ENCODE results near the gene YDJC.
"Not testable (repeated sequence)": the region's sequence is repeated elsewhere in the genome, so short reads cannot be mapped to it uniquely, and the experiment has no call there.

Gene YDJC

DNA sequence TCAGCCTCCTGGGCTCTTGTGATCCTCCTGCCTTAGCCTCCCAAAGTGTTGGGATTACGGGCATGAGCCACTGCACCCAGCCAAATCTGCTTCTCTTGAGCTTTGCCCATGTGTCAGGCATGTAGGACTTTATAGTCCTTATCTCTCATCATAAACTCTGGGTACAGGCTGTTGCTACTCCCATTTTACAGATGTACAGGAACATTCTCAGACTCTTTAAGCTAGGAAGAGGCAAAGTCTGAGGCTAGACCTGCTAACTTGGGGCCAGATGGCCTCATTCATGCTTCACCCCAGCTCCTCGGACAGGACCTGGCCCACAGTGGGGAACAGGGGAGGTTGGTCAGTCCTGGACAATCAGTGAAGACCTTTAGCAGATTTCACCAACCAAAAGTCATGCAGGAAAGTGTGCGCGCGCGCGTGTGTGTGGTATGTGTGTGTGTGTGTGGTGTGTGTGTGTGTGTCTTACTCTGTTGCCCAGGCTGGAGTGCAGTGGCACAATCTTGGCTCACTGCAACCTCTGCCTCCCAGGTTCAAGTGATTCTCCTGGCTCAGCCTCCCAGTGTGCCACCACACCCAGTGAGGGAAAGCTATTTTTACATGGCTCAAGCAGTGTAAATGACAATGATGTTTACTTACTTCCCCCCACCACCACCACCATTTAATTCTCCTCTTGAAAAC is 23.8 kb downstream of the YDJC start:
- DNase-seq, result no peak

GRCh38 chr22:21603973-21604372 is 25.8 kb downstream of the YDJC start:
- no peak for DNase-seq

GRCh38 chr22:21602579-21602978 is 27.2 kb downstream of the YDJC start:
- DNase-seq, result no peak

DNA sequence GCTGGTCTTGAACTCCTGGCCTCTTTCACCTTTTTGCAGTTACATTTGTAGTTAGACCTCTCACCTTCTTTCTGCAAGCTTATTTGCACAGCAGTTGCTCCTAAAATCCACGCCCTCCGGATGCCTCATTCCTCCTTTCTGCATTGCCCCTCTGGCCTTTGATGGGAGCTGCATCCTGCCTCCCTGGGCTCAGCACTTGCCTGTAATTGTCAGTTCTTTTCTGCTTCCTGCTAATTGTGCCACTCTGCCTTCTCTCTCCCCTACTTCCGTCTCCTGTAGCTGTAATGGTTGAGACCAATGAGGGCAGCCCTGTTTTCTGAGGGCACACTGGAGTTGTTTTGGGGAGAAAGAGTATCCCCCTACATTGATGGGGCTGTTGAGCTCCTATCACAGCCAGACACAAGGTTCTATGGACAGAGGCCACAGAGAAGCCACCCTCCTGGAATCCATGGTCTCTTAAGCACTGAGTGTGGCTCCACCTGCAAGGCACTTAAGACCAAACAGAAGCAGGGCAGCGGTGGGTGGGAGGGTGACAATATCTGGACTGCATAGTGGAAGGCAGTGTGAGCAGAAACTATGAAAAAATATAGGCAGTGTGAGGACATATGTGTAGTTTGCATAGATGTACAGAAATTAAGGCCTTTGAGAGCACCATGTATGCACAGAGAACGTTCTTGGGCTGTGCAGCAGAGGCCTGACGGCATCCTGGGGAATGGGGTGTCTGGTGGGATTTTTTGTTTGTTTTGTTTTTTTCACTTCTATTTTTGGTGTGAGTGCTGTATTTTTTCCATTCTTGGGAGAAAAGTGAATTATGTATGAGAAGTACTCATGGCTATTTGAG is 30.5 kb downstream of the YDJC start:
- DNase-seq, result no peak

DNA sequence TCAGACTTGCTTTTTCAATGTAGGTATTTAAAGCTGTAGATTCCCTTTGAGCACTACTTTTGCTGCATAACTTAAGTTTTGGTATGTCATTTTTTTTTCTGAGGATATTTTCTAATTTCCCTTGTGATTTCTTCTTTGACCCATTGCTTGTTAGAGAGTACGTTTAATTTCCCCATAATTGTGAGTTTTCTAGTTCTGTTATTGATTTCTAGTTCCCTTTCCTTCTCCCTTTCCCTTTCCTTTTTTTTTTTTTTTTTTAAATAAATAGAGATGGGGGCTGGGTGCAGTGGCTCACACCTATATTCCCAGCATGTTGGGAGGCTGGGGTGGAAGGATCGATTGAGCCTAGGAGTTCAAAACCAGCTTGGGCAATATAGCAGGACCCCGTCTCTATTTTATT is 31.5 kb downstream of the YDJC start:
- DNase-seq, result no peak

DNA sequence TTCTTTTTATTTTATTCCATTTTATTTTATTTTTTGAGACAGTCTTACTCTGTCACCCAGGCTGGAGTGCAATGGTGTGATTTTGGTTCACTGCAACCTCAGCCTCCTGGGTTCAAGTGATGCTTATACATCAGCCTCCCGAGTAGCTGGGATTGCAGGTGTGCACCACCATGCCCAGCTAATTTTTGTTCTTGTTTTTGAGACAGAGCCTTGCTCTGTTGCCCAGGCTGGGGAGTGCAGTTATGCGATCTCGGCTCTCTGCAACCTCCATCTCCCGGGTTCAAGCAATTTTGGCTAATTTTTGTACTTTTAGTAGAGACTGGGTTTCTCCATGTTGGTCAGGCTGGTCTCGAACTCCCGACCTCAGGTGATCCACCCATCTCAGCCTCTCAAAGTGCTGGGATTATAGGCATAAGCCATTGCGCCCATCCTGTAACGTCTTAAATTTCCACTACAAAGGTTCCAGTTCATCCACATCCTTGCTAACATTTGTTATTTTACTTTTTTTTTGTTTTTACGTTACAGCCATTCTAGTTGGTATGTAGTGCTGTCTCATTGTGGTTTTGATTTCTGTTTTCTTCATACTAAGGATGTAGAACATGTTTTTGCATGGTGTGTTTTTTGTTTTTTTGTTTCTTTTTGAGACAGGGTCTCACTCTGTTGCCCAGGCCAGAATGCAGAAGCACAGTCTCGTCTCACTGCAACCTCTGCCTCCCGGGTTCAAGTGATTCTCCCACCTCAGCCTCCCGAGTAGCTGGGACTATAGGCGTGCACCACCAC is 33.3 kb downstream of the YDJC start:
- DNase-seq, result not testable (repeated sequence)

DNA sequence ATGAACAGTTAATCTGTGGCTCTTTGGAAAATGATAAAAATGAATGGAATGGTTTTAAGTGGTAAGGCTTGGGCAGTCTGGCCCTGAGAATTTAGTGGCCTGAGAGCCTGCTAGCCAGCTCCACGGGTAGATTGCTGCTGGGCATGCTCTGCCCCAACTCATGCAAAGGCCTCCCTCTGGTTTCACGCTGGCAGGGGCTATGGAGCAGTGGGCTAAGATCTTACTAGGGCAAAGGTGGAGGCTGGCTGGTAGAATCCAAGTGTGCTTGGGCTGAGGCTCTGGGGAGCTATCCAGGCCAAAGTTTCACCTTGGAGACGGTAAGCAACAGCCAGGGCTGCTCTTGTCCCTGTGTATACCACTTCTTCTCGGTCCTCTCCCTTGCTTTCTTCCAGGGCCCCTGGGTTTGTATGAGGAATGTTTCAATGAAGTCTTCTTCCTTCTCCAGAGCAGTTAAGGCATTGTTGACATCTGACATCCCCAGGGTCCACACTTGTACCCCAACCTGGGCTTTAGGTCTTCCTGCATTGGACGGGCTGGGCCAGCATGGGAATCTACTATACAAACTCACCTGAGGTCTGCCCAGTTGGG is 34.9 kb downstream of the YDJC start:
- DNase-seq, result no peak

- DNase-seq, result no peak
Observed at GRCh38 chr22:21593406-21594232, 36.2 kb downstream of the YDJC start.

DNA sequence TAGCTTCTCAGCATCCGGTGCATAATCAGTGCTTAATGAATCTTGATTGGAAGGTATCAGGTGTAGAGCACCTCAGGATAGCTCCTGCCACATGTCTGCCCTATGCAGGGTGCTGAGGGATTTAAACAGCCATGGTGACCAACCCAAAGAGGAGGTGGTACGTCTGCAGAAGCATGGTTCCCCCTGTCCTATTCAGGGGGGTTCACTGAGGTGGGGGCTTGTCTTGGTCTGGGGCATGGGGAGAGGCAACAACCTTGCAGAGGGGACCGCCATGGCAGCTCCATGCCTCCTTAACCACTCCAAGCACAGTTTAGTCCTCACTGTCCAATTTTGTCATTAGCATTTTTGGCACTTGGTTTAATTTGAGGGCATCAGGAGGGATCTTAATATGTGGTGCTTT is 37.4 kb downstream of the YDJC start:
- no peak for DNase-seq

GRCh38 chr22:21591695-21592094 is 38.1 kb downstream of the YDJC start:
- no peak for DNase-seq

- DNase-seq, result no peak
Observed at GRCh38 chr22:21590809-21591641, 38.8 kb downstream of the YDJC start.

DNA sequence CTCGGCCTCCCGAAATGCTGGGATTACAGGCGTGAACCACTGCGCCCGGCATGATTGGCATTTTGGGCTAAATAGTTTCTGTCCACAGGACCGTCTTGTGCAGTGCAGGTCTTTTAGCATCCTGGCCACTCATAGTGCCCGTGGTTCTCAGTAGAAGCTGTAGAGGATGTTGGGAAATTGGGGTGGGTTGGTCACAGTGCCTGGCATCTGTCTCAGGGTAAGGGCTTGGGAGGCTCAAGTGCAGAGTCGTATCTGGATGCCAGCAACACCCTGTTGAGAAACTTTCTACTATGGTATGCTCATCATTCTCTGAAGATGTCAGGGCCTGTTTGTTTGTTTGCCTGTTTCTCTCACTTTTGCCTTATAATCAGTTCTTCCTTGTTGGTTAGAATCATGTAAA is 40.4 kb downstream of the YDJC start:
- DNase-seq, result no peak

GRCh38 chr22:21587803-21588611 is 41.8 kb downstream of the YDJC start:
- no peak for DNase-seq

- no peak for DNase-seq
Observed at GRCh38 chr22:21585389-21585788, 44.4 kb downstream of the YDJC start.

DNA sequence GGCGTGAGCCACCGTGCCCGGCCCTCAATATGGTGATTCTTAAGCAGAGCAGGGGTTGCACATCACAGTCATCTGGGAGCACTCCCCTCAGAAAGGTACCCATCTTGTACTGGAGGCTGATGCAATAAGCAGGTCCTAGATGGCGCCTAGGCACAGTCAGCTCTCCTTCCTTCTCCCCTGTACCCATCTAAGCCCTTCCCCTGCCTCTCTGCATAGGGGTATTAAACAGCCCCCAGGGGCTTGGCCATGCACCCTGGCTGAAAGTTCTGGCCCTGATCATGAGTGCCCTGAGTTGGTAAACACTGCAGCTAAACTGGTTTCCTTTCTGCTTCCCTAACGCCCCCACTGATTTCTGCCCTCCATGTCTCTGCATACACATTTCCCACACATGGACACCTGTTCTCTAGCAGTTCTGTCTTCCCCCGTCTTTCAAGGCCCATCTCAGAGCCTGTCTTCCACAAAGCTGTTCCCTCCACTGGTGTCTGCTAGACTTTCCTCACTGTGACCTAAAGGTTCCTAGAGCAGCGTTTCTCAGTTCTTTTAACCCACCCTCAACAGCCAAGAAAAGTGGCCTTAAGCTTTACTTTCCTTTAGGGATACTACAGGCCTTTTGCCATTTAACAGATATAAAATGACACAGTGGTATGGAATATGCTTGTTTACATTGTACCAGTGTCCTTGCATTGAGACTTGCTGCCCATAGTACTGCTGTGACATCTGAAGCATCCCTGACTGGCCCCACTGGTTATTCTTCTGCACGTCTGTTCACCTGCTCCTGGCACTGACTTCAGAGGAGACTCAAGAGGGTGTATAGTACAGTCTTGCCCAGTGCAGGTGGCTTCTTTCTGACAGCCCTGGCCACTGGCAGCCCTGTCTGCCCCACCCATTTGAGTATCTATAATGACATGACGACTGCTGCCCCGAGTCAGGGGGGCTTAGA is 46.8 kb downstream of the YDJC start:
- no peak for DNase-seq

DNA sequence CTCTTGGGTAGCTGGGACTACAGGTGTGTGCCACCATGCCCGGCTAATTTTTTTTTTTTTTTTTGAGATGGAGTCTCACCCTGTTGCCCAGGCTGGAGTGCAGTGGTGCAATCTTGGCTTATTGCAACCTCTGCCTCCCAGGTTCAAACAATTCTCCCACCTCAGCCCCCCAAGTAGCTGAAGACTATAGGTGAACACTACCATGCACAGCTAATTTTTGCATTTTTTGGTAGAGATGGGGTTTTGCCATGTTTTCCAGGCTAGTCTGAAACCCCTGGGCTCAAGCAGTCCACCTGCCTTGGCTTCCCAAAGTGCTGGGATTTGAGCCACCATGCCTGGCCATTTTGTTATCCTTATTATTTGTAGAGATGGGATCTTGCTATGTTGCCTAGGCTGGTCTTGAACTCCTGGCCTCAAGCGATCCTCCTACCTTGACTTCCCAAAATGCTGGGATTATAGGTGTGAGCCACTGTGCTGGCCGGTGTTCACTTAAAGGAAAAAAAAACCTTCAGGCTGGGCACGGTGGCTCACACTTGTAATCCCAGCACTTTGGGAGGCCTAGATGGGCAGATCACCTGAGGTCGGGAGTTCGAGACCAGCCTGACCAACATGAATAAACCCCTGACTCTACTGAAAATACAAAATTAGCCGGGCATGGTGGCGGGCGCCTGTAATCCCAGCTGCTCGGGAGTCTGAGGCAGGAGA is 48.7 kb downstream of the YDJC start:
- DNase-seq, result not testable (repeated sequence)

- DNase-seq, result not testable (repeated sequence)
Observed at GRCh38 chr22:21580623-21581007, 49.2 kb downstream of the YDJC start.

GRCh38 chr22:21579474-21579851 is 50.4 kb downstream of the YDJC start:
- DNase-seq, result no peak

Data from right forelimb (tissue), 1 donor.